AG10803 (cell line): ENCODE data around the gene GRID1.

ENCODE experiments used
- DNase-seq: peaks from one replicate; pipeline ENCODE4 v3.0.0; 2010; ENCODE audit warnings: low read depth
- H3K4me3 ChIP-seq: 2 replicates; pipeline ENCODE4 v1.5.1; 2011; ENCODE audit warnings: mild to moderate bottlenecking, low read length, control low read depth
- TF ChIP-seq, protein P1 (sequence below): conservative IDR thresholded peaks from 2 replicates; pipeline ENCODE4 v1.5.1; 2011; ENCODE audit warnings: mild to moderate bottlenecking, low read length, control low read depth, inconsistent platforms

The GRID1 gene

GRCh38 chr10:85673270-85673669 is 693.3 kb downstream of the GRID1 start:
- no peak overlapping the region for H3K4me3 ChIP-seq
- TF ChIP-seq, protein P1, sequence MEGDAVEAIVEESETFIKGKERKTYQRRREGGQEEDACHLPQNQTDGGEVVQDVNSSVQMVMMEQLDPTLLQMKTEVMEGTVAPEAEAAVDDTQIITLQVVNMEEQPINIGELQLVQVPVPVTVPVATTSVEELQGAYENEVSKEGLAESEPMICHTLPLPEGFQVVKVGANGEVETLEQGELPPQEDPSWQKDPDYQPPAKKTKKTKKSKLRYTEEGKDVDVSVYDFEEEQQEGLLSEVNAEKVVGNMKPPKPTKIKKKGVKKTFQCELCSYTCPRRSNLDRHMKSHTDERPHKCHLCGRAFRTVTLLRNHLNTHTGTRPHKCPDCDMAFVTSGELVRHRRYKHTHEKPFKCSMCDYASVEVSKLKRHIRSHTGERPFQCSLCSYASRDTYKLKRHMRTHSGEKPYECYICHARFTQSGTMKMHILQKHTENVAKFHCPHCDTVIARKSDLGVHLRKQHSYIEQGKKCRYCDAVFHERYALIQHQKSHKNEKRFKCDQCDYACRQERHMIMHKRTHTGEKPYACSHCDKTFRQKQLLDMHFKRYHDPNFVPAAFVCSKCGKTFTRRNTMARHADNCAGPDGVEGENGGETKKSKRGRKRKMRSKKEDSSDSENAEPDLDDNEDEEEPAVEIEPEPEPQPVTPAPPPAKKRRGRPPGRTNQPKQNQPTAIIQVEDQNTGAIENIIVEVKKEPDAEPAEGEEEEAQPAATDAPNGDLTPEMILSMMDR = no peak
- no peak for DNase-seq

- no peak overlapping the region for H3K4me3 ChIP-seq
- DNase-seq = no peak
- TF ChIP-seq, protein P1 = no peak
These were observed 695.1 kb downstream of the GRID1 start for GRCh38 chr10:85671530-85671929.

GRCh38 chr10:85668522-85668921 is 698.1 kb downstream of the GRID1 start:
- H3K4me3 ChIP-seq = no peak overlapping the region
- DNase-seq = no peak
- TF ChIP-seq, protein P1 = no peak

GRCh38 chr10:85667638-85668233 is 698.9 kb downstream of the GRID1 start:
- no peak for DNase-seq
- TF ChIP-seq, protein P1 = no peak
- H3K4me3 ChIP-seq = no peak overlapping the region

- no peak overlapping the region for H3K4me3 ChIP-seq
- DNase-seq = no peak
- TF ChIP-seq, protein P1 = no peak
These were observed 699.6 kb downstream of the GRID1 start for GRCh38 chr10:85666987-85667386.

GRCh38 chr10:85666102-85666501 is 700.5 kb downstream of the GRID1 start:
- H3K4me3 ChIP-seq = no peak overlapping the region
- DNase-seq = no peak
- TF ChIP-seq, protein P1 = no peak

DNA sequence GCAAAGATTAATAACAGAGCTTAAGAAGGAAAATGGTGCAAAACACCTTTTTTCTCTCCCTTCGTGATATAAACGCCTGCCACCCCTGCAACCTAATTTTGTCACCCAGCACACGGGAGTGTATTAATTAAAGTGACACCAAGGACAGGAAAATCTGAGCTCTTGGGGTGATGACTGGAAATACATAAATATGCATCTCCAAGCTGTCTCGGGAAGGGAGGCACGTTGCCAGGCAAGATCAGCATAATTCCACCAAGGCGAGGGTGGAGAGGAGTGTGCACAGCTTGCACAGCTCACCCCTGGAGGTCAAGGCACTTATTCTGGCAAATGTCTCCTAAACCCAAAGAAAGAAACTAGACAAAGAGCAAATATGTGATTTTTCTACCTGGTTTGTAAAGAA is 700.9 kb downstream of the GRID1 start:
- DNase-seq = no peak
- H3K4me3 ChIP-seq = no peak overlapping the region
- TF ChIP-seq, protein P1 = no peak
